Measurements from ENCODE around the gene CCDC195.

The CCDC195 gene

GRCh38 chr2:224691563-224691962 lies 24.6 kb downstream of the CCDC195 start:
- no peak for DNase-seq (ENCODE audit: extremely low read depth, low read depth)
- no peak for TF ChIP-seq CTCF (IDR thresholded peaks at IDR 0.05; ENCODE audit: low read depth, low read length)

- TF ChIP-seq CTCF (IDR thresholded peaks at IDR 0.05; ENCODE audit: low read depth, low read length), result no peak
- no peak for DNase-seq (ENCODE audit: extremely low read depth, low read depth)
Measured at GRCh38 chr2:224690868-224691267, 25.3 kb downstream of the CCDC195 start.

GRCh38 chr2:224689539-224689938 lies 26.6 kb downstream of the CCDC195 start:
- no peak for TF ChIP-seq CTCF (IDR thresholded peaks at IDR 0.05; ENCODE audit: low read depth, low read length)
- no peak for DNase-seq (ENCODE audit: extremely low read depth, low read depth)

GRCh38 chr2:224688997-224689396 lies 27.2 kb downstream of the CCDC195 start:
- no peak for TF ChIP-seq CTCF (IDR thresholded peaks at IDR 0.05; ENCODE audit: low read depth, low read length)
- no peak for DNase-seq (ENCODE audit: extremely low read depth, low read depth)

GRCh38 chr2:224687156-224687555 lies 29.0 kb downstream of the CCDC195 start:
- no peak for DNase-seq (ENCODE audit: extremely low read depth, low read depth)

GRCh38 chr2:224685121-224685520 lies 31.0 kb downstream of the CCDC195 start:
- TF ChIP-seq CTCF (IDR thresholded peaks at IDR 0.05; ENCODE audit: low read depth, low read length), result no peak
- no peak for DNase-seq (ENCODE audit: extremely low read depth, low read depth)

More at GRCh38 chr2:224687156-224687555, 29.0 kb downstream of the CCDC195 start:
- TF ChIP-seq CTCF (IDR thresholded peaks at IDR 0.05; ENCODE audit: low read depth, low read length), result no peak

- no peak for DNase-seq (ENCODE audit: extremely low read depth, low read depth)
- TF ChIP-seq CTCF (IDR thresholded peaks at IDR 0.05; ENCODE audit: low read depth, low read length), result no peak
Measured at GRCh38 chr2:224682134-224682533, 34.0 kb downstream of the CCDC195 start.

Data from AG09319 (cell line).